Fibroblast of lung (primary cell): ENCODE results near the gene QRICH2. TPM values are rescaled to one million over a fixed set of nuclear protein-coding genes. Genes with fewer than 3 reads are reported as not detected.
"Not testable (repeated sequence)": the region's sequence is repeated elsewhere in the genome, so short reads cannot be mapped to it uniquely, and the experiment has no call there.

Source experiments
- DNase-seq, 2 donors: peaks; one replicate each; pipeline versions ENCODE4 v3.0.0 to v3.0.0-alpha.2; 2010; ENCODE audit warnings: low read depth in 2 of 2
- H2AFZ ChIP-seq: 2 replicates; pipeline ENCODE4 v1.5.1; 2012; ENCODE audit warnings: low read length, control low read depth, inconsistent platforms
- H3K27ac ChIP-seq: 2 replicates; pipeline ENCODE4 v1.5.1; 2011; ENCODE audit warnings: low read length, control low read depth; ENCODE audit not compliant: insufficient read depth
- H3K27me3 ChIP-seq: 2 replicates; pipeline ENCODE4 v1.5.1; 2011; ENCODE audit warnings: mild to moderate bottlenecking, low read length; ENCODE audit not compliant: control insufficient read depth, insufficient read depth
- H3K36me3 ChIP-seq: 2 replicates; pipeline ENCODE4 v1.5.1; 2011; ENCODE audit warnings: low read length; ENCODE audit not compliant: control insufficient read depth, insufficient read depth
- H3K4me1 ChIP-seq: 2 replicates; pipeline ENCODE4 v1.5.1; 2011; ENCODE audit warnings: low read length; ENCODE audit not compliant: control insufficient read depth, insufficient read depth; ENCODE audit errors: extremely low read depth
- H3K4me2 ChIP-seq: 2 replicates; pipeline ENCODE4 v1.5.1; 2011; ENCODE audit warnings: low read length, control low read depth; ENCODE audit not compliant: insufficient read depth; ENCODE audit errors: extremely low read depth
- H3K4me3 ChIP-seq, 4 experiments: fragments of 200-600 bp in 1 of 4; sonication (generic) in 1 of 4; replicated peaks in 1 of 4; 2 replicates each; pipeline ENCODE4 v1.5.1; 2011 to 2016; ENCODE audit warnings: low read length in 4 of 4, low read depth in 3 of 4, mild to moderate bottlenecking in 3 of 4, control low read depth in 2 of 4, inconsistent platforms in 1 of 4, mixed read lengths in 1 of 4; ENCODE audit not compliant: insufficient read depth in 1 of 4; ENCODE audit errors: control extremely low read depth in 1 of 4
- H3K79me2 ChIP-seq: 2 replicates; pipeline ENCODE4 v1.5.1; 2012; ENCODE audit warnings: mild to moderate bottlenecking, low read length, inconsistent platforms; ENCODE audit not compliant: control insufficient read depth, insufficient read depth
- H3K9ac ChIP-seq: 2 replicates; pipeline ENCODE4 v1.5.1; 2011; ENCODE audit warnings: mild to moderate bottlenecking, low read length, control low read depth; ENCODE audit not compliant: insufficient read depth
- H3K9me3 ChIP-seq: 2 replicates; pipeline ENCODE4 v1.5.1; 2012; ENCODE audit warnings: low read depth, low read length; ENCODE audit not compliant: control insufficient read depth, insufficient read depth
- H4K20me1 ChIP-seq: 2 replicates; pipeline ENCODE4 v1.5.1; 2011; ENCODE audit warnings: low read length; ENCODE audit not compliant: control insufficient read depth, insufficient read depth; ENCODE audit errors: extremely low read depth
- EZH2 ChIP-seq: IDR thresholded peaks from 2 replicates; pipeline ENCODE4 v1.5.1; 2012; ENCODE audit warnings: low read length, control low read depth, mild to moderate bottlenecking; ENCODE audit errors: missing control alignments
- polyA plus RNA-seq, 2 donors: library from polyadenylated mRNA; depleted of rRNA in 1 of 2; stranded (reverse) in 1 of 2; unstranded in 1 of 2; fragments of >200 nt; gene quantifications; 2 replicates each; pipeline ENCODE4 v1.2.1, GENCODE V29; 2011 to 2012; ENCODE audit warnings: missing spikeins in 1 of 2
- total RNA-seq: library from RNA; depleted of rRNA; stranded (reverse); fragments of >200 nt; gene quantifications from 2 replicates; pipeline ENCODE4 v1.2.1, GENCODE V29; 2014
- TF ChIP-seq, protein P1 (sequence below), 2 donors: IDR thresholded peaks in 1 of 2; conservative IDR thresholded peaks in 1 of 2; 1 replicate in 1 of 2; 2 replicates in 1 of 2; pipeline ENCODE4 v1.5.1; 2011 to 2012; ENCODE audit warnings: low read length in 2 of 2, control low read depth in 1 of 2, inconsistent platforms in 1 of 2, low read depth in 1 of 2, mild to moderate bottlenecking in 1 of 2

Gene QRICH2
- total and polyA plus RNA-seq, 2 donors (not counting 1 experiment from before 2014, with no cell fraction given) = 0.26 to 4.3 TPM

- Histone ChIP-seq H3K9me3 (no peaks in the 10 kb centered on the region), H3K4me2 (no peak overlapping the region), H3K9ac (no peak overlapping the region), H3K27me3 (no peaks in the 10 kb centered on the region), H4K20me1 (no peaks in the 10 kb centered on the region), H2AFZ (no peak overlapping the region), H3K4me3 (no peak overlapping the region), H3K4me1 (no peaks in the 10 kb centered on the region), H3K27ac (no peak overlapping the region), H3K36me3 (no peaks in the 10 kb centered on the region), H3K79me2 (no peaks in the 10 kb centered on the region)
- TF ChIP-seq, protein P1, sequence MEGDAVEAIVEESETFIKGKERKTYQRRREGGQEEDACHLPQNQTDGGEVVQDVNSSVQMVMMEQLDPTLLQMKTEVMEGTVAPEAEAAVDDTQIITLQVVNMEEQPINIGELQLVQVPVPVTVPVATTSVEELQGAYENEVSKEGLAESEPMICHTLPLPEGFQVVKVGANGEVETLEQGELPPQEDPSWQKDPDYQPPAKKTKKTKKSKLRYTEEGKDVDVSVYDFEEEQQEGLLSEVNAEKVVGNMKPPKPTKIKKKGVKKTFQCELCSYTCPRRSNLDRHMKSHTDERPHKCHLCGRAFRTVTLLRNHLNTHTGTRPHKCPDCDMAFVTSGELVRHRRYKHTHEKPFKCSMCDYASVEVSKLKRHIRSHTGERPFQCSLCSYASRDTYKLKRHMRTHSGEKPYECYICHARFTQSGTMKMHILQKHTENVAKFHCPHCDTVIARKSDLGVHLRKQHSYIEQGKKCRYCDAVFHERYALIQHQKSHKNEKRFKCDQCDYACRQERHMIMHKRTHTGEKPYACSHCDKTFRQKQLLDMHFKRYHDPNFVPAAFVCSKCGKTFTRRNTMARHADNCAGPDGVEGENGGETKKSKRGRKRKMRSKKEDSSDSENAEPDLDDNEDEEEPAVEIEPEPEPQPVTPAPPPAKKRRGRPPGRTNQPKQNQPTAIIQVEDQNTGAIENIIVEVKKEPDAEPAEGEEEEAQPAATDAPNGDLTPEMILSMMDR (conservative IDR thresholded peaks at IDR 0.05 in 1 of 2, IDR thresholded peaks at IDR 0.05 in 1 of 2; ENCODE audit: low read depth in 1 of 2, low read length in 2 of 2) = no peak
- no peak for TF ChIP-seq EZH2
- no peak for DNase-seq
These were observed 644 bp downstream of the QRICH2 start for GRCh38 chr17:76307299-76307965.

GRCh38 chr17:76305135-76305454 lies 3.0 kb downstream of the QRICH2 start:
- not testable (repeated sequence) for DNase-seq, H3K36me3 ChIP-seq, H2AFZ ChIP-seq, H3K4me2 ChIP-seq, H3K9me3 ChIP-seq, H3K27me3 ChIP-seq, H4K20me1 ChIP-seq, H3K79me2 ChIP-seq, H3K4me3 ChIP-seq, H3K9ac ChIP-seq, H3K4me1 ChIP-seq, H3K27ac ChIP-seq

GRCh38 chr17:76304226-76305134 lies 3.6 kb downstream of the QRICH2 start:
- no peaks in the 10 kb centered on the region for H3K36me3 ChIP-seq
- no peak overlapping the region for H3K27ac ChIP-seq
- no peak overlapping the region for H2AFZ ChIP-seq
- H3K79me2 ChIP-seq = no peaks in the 10 kb centered on the region
- H3K4me1 ChIP-seq = no peaks in the 10 kb centered on the region
- no peaks in the 10 kb centered on the region for H3K9me3 ChIP-seq
- TF ChIP-seq EZH2 = no peak
- TF ChIP-seq, protein P1 (conservative IDR thresholded peaks at IDR 0.05 in 1 of 2, IDR thresholded peaks at IDR 0.05 in 1 of 2; ENCODE audit: low read depth in 1 of 2, low read length in 2 of 2) = no peak
- no peak overlapping the region for H3K4me3 ChIP-seq
- no peak for DNase-seq
- no peak overlapping the region for H3K9ac ChIP-seq
- no peaks in the 10 kb centered on the region for H4K20me1 ChIP-seq
- no peaks in the 10 kb centered on the region for H3K27me3 ChIP-seq
- H3K4me2 ChIP-seq = no peak overlapping the region
